SK-N-SH treated with all-trans-retinoic acid at 6 μM for 48 hours (cell line): ENCODE data around the gene TDRD15.

Experiments
- ATAC-seq: fragments of 200-7000 bp; cut with Tn5 transposase; 3 replicates; pipeline ENCODE4 v1.9.1; 2020; ENCODE audit warnings: mild to moderate bottlenecking, moderate library complexity
- BACH2 ChIP-seq: fragments of 250-450 bp; sonication (Bioruptor Pico); IDR thresholded peaks from 2 replicates; pipeline ENCODE4 v1.9.0; 2021; ENCODE audit warnings: mild to moderate bottlenecking, borderline replicate concordance
- CREB5 ChIP-seq: fragments of 250-450 bp; sonication (Bioruptor Pico); IDR thresholded peaks from 2 replicates; pipeline ENCODE4 v1.5.1; 2020; ENCODE audit warnings: low read depth, mild to moderate bottlenecking, moderate library complexity
- CSRNP3 ChIP-seq: fragments of 250-450 bp; sonication (Bioruptor Pico); IDR thresholded peaks from 2 replicates; pipeline ENCODE4 v1.5.1; 2021; ENCODE audit warnings: mild to moderate bottlenecking, moderate library complexity
- ESRRG ChIP-seq: fragments of 250-450 bp; sonication (Bioruptor Pico); IDR thresholded peaks from 2 replicates; pipeline ENCODE4 v1.6.1; 2021; ENCODE audit warnings: mild to moderate bottlenecking
- GLIS3 ChIP-seq: fragments of 250-450 bp; sonication (Bioruptor Pico); IDR thresholded peaks from 2 replicates; pipeline ENCODE4 v1.5.0; 2020; ENCODE audit warnings: mild to moderate bottlenecking, moderate library complexity
- ISL1 ChIP-seq: fragments of 250-450 bp; sonication (Bioruptor Pico); IDR thresholded peaks from 2 replicates; pipeline ENCODE4 v2.1.2; 2022; ENCODE audit warnings: mild to moderate bottlenecking, moderate library complexity
- OSR1 ChIP-seq: fragments of 250-450 bp; sonication (Bioruptor Pico); IDR thresholded peaks from 2 replicates; pipeline ENCODE4 v1.8.0; 2022; ENCODE audit warnings: moderate library complexity, mild to moderate bottlenecking, inconsistent platforms
- POU6F1 ChIP-seq: fragments of 250-450 bp; sonication (Bioruptor Pico); IDR thresholded peaks from 2 replicates; pipeline ENCODE4 v1.8.0; 2021; ENCODE audit warnings: low read depth, mild to moderate bottlenecking, moderate library complexity, borderline replicate concordance
- PPARA ChIP-seq: fragments of 250-450 bp; sonication (Bioruptor Pico); IDR thresholded peaks from 2 replicates; pipeline ENCODE4 v1.5.0; 2020; ENCODE audit warnings: mild to moderate bottlenecking, borderline replicate concordance
- RARB ChIP-seq: fragments of 250-450 bp; sonication (Bioruptor Pico); IDR thresholded peaks from 2 replicates; pipeline ENCODE4 v1.8.0; 2021; ENCODE audit warnings: mild to moderate bottlenecking, moderate library complexity
- TCF4 ChIP-seq: fragments of 250-450 bp; sonication (Bioruptor Pico); IDR thresholded peaks from 2 replicates; pipeline ENCODE4 v1.8.0; 2021; ENCODE audit warnings: mild to moderate bottlenecking, moderate library complexity, borderline replicate concordance
- TOX ChIP-seq: fragments of 250-450 bp; sonication (Bioruptor Pico); IDR thresholded peaks from 2 replicates; pipeline ENCODE4 v1.8.0; 2021; ENCODE audit warnings: mild to moderate bottlenecking, moderate library complexity, borderline replicate concordance
- TSHZ2 ChIP-seq: fragments of 250-450 bp; sonication (Bioruptor Pico); IDR thresholded peaks from 2 replicates; pipeline ENCODE4 v1.5.0; 2020; ENCODE audit warnings: mild to moderate bottlenecking, moderate library complexity
- ZC3H10 ChIP-seq: fragments of 250-450 bp; sonication (Bioruptor Pico); IDR thresholded peaks from 2 replicates; pipeline ENCODE4 v1.5.1; 2021; ENCODE audit warnings: mild to moderate bottlenecking, moderate library complexity
- ZFP30 ChIP-seq: fragments of 450-650 bp; formaldehyde crosslinking; IDR thresholded peaks from 2 replicates; pipeline ENCODE4 v1.5.0; 2022; ENCODE audit warnings: mild to moderate bottlenecking, moderate library complexity
- ZNF70 ChIP-seq: fragments of 450-650 bp; formaldehyde crosslinking; IDR thresholded peaks from 2 replicates; pipeline ENCODE4 v1.5.0; 2020; ENCODE audit warnings: mild to moderate bottlenecking, moderate library complexity
- ZNF8 ChIP-seq: fragments of 450-650 bp; formaldehyde crosslinking; IDR thresholded peaks from 2 replicates; pipeline ENCODE4 v1.5.0; 2020; ENCODE audit warnings: mild to moderate bottlenecking, moderate library complexity

TDRD15 gene

GRCh38 chr2:21142149-21142548 is 18.4 kb downstream of the TDRD15 start:
- TF ChIP-seq ISL1 (no peak), CREB5 (CRISPR knock-in tag) (no peak), BACH2 (CRISPR knock-in tag) (no peak), ESRRG (CRISPR knock-in tag) (no peak), ZFP30 (no peak)
- no peak for ATAC-seq

- TF ChIP-seq TCF4 (CRISPR knock-in tag), result no peak
- TF ChIP-seq POU6F1 (CRISPR knock-in tag), result no peak
- TF ChIP-seq RARB (CRISPR knock-in tag), result no peak
- no peak for TF ChIP-seq CREB5 (CRISPR knock-in tag)
- TF ChIP-seq CSRNP3 (CRISPR knock-in tag), result no peak
- no peak for TF ChIP-seq ZC3H10 (CRISPR knock-in tag)
- no peak for TF ChIP-seq TOX (CRISPR knock-in tag)
- no peak for TF ChIP-seq ESRRG (CRISPR knock-in tag)
- ATAC-seq, result no peak
These were observed 22.9 kb downstream of the TDRD15 start for GRCh38 chr2:21146638-21147037.

- ATAC-seq, result no peak
These were observed 24.9 kb downstream of the TDRD15 start for GRCh38 chr2:21148718-21149117.

More at GRCh38 chr2:21148718-21149117, 24.9 kb downstream of the TDRD15 start:
- no peak for TF ChIP-seq ZNF70 (CRISPR knock-in tag)
- no peak for TF ChIP-seq GLIS3 (CRISPR knock-in tag)
- TF ChIP-seq CREB5 (CRISPR knock-in tag), result no peak
- no peak for TF ChIP-seq TSHZ2 (CRISPR knock-in tag)
- TF ChIP-seq ZC3H10 (CRISPR knock-in tag), result no peak
- TF ChIP-seq RARB (CRISPR knock-in tag), result no peak
- no peak for TF ChIP-seq PPARA (CRISPR knock-in tag)
- no peak for TF ChIP-seq POU6F1 (CRISPR knock-in tag)
- no peak for TF ChIP-seq CSRNP3 (CRISPR knock-in tag)
- TF ChIP-seq BACH2 (CRISPR knock-in tag), result no peak
- TF ChIP-seq ZNF8 (CRISPR knock-in tag), result no peak
- no peak for TF ChIP-seq ISL1
- no peak for TF ChIP-seq OSR1 (CRISPR knock-in tag)
- TF ChIP-seq, all 23 proteins: peak for 0
